Tongue (tissue), 2 donors: Measurements from ENCODE around the gene TPP1. TPM values are rescaled to one million over a fixed set of nuclear protein-coding genes. Genes with fewer than 3 reads are reported as not detected.
A peak's percentile ranks its signal among the peaks of the same experiment; 100 is the strongest.

Experiments
- DNase-seq: peaks from one replicate; pipeline ENCODE4 v3.0.0-alpha.2; 2015
- total RNA-seq: library from RNA; depleted of rRNA; stranded (reverse); fragments of >200 nt; gene quantifications from one replicate; pipeline ENCODE4 v1.2.3, GENCODE V29; 2014

Gene TPP1
- total RNA-seq = 59.9 TPM

- DNase-seq = peak; percentile 98
Observed at GRCh38 chr11:6619004-6619745, at the start of gene TPP1. Gene TPP1 (minus strand): TSS chr11:6619422. CDS start chr11:6619400, 22 bp downstream.

- DNase-seq = peak; percentile 20
Observed at GRCh38 chr11:6667733-6668374, 48.6 kb upstream of the TPP1 start.

DNA sequence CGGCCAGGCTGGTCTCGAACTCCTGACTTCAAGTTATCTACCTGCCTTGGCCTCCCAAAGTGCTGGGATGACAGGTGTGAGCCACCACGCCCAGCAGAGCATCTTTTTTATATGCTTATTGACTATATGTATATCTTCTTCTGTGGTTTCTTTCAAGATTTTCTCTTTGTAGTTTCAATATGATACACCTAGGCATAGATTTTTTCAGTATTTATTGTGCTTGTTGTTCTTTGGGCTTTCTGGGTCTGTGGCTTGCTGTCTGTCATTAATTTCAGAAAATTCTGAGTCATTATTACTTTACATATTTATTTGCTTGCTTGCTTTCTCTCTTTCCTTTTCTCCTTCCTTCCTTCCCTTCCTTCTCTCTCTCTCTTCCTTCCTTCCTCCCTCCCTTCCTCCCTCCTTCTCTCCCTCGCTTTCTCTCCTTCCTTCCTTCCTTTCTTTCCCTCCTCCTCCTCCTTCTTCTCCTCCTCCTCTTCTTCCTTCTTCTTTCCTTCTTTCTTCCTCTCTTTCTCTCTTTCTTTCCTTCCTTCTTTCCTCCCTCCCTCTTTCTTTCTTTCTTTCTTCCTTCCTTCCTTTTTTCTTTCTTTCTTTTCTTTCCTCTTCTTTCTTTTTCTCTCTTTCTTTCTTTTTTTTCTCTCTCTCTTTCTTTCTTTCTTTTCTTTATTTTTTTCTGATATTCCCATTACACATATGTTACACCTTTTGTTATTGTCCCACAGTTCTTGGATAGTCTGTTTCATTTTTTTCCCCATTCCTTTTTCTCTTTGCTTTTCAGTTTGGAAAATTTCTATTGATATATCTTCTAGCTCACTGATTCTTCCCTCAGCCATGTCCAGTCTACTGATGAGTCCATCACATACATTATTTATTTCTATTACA is 47.3 kb upstream of the TPP1 start:
- no peak for DNase-seq

DNA sequence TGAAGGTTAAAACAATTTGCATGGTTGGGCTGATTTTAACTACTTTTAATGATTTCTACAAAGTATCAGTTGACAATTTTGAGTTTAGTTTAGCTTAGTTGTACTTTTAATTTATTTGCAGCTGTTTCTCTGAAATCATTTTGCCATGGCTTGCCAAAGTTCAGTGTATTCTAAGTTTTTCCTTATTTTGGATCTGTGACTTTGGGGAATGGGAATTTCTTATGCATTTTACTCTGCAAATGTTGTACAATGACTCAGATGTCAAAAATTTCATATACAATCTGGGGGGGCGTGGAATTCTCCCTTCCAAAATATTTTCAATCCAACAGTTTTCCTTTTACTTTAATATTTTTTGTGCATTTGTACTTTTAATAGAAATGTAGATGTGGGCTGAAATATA is 45.3 kb upstream of the TPP1 start:
- DNase-seq = peak; percentile 54

DNA sequence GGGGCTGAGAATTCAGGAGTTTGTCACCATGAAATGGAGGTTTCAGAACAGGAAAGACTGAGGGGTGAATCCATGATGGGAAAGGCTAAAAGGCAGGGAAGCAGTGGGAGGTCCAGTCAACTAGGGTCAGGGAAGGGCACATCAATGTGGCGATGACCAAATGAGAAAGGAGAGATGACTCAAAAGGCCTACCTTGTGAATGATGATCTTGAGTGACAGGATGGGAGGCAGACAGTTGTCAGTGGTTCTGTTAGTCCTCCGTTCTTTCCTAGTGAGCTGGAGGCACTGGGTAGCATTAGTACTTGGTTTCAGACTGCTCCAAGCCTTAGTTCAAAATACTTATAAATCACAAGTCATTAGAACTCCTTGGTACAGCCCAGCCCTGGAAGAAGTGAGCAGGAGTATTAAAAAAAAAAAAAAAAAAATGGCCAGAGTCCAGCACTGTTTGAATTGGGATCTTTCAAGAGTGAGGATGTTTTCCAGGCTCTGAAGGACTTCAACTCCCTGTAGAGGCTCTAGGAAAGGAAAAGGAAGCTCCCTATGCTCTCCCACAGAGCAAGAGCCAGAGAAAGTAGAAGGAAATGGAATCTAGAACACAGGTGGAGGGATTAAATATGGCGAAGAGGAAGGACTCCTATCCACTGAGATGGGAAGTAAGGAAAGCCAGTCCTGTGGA is 44.7 kb upstream of the TPP1 start:
- peak; percentile 50 for DNase-seq

GRCh38 chr11:6660712-6661111 is 41.5 kb upstream of the TPP1 start:
- DNase-seq = no peak

GRCh38 chr11:6658647-6659046 is 39.4 kb upstream of the TPP1 start:
- no peak for DNase-seq

DNA sequence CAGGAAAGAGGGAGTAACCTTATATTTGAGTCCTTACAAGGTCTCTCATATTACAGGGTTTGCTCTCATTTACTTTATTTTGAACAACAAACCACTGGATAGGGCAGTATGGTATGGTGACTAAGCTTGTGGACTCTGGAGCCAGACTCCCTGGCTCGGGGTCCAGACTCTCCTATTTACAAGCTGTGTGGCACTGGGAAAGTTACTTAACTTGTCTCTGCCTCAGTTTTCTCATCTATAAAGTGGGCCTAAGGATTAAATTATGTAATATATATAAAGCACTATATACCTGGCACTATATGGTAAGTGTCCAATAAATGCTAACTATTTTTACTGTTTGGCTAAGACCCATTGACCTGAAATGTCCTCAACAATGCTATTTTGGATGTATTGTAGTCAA is 38.1 kb upstream of the TPP1 start:
- no peak for DNase-seq

- DNase-seq = peak; percentile 19
Observed at GRCh38 chr11:6656936-6657335, 37.7 kb upstream of the TPP1 start.

- no peak for DNase-seq
Observed at GRCh38 chr11:6656584-6656915, 37.3 kb upstream of the TPP1 start.

DNA sequence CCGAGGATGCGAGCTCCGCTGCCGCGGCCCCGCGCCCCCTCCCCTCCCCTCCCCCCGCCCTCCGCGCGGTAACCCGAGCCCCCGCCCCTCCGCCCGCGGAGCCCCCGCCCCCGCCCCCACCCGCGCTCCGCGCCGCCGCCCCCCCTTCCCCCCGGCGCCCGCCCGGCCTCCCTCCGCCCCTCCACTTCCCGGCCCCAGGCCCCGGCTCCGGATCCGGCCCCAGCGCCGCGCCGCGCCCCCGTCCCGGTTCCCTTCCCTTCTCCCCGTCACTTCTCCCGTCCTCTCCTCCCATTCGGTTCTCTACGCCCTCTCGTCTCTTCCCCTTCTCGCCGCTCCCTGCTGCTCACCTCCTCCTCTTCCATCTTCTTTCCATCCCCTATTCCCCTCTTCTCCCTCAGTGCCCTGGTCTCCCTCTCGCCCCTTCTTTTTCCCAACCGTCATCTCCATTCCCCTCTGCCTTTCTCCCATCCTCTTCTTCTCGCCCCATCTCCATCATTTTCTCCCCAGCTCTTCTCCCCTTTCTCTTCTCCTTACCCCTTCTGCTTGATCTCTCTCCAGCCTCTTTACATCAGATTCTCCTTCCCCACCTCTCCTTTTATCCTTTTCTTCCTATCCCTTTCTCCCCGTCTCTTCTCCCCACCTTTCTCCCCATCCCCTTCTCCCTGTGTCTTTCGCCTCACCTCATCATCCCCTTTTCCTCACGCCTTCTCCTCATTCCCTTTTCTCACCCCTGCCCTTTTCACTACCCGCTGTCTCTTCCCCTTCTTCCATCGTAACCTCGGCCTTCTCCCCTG is 36.8 kb upstream of the TPP1 start, which contains the start of gene DCHS1:
Gene DCHS1 (minus strand): TSS at position 20 of the 794 bp plus-strand sequence. CDS start 14,196 bp downstream, outside the sequence.
- DNase-seq = peak; percentile 74

- peak; percentile 48 for DNase-seq
Observed at GRCh38 chr11:6655020-6655789, 36.0 kb upstream of the TPP1 start.

DNA sequence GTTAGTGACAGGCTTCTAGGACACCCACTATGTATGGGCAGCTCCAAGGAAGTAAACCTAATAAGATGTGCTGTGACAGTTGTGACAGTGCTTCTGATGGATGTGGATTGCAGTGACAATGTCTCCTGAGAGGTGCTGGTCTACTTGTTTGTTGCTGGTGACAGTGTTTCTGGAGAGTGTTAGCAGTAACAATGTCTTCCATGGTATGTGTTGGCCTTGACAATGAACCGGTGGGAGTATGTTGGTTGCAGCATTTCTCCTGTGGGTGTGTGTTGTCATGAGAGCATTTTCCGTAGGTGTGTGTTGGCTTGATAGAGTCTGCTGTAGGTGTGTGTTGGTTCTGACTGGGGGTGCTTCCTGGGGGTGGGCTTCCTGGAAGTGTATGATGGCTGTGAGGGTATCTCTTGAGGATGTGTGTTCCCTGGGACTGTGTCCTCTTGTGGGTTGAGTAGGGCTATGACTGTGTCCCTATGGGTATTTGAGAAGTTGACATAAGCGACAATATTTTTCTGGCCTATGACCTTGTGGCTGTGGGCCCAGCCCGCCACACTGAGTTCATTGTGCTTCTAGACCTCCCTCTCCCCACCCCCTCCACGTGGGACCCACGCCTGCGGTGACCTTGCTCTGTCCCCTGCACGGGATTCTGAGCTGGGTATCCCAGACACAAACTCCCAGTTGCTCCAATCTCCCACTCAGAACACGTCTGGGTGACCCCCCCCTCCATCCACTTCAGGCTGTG is 35.2 kb upstream of the TPP1 start:
- DNase-seq = no peak

- no peak for DNase-seq
Observed at GRCh38 chr11:6653656-6654055, 34.4 kb upstream of the TPP1 start.

DNA sequence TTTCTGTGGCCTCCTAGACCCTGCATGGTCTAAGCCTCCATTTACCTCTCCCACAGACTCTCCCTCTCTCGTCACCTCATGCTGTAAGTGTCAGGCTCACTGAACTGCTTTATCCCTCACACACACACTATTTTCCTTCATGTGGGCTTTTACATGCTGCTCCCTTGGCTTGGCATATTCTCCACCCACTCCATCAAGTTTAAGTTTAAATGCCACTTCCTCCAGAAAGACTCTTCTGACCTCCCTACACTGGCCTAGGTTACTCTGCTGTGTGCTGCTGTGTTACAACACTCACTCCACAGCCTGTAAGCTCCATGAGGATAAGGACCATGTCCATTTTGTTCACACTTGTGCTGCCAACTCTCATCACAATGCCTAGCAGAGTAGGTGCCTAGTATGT is 33.9 kb upstream of the TPP1 start:
- DNase-seq = no peak

DNA sequence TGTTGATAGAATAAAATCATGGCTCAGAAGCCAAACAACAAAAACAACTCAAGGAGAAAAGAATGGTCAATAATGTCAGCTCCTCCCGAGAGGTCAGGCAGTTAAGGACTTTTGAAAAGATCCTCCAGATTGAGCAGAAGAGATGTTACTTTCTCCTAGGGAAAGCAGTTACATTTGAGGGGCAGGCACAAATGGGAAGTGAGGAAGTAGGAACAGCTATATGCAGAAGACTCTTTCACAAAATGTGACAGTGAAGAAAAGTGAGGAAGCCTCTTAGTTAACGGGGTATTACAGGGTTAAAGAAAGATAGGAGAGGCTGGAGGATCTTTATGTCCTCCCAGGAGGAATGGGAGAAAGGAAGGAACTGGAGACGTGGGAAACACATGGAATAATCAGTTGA is 33.0 kb upstream of the TPP1 start:
- no peak for DNase-seq

DNA sequence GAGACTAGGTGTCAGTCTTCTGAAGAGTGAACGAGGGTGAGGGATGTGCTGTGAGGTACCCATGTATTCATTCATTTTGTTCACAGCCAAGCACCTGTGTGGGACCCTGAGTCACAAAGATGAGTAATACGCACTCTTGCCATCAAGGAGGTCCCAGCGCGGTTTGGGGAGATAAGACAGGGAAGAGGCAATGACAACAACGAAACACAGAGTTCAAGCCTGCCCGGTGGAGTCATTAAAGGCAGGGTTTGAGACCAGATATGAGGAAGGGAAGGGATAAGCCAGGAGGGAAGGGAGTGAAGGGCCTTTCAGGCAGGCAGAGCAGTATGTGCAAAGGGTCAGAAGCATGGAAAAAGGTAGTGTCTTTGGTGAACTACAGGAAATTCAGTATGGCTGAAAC is 31.8 kb upstream of the TPP1 start:
- no peak for DNase-seq

- DNase-seq = no peak
Observed at GRCh38 chr11:6650104-6650503, 30.9 kb upstream of the TPP1 start.

- no peak for DNase-seq
Observed at GRCh38 chr11:6648501-6648900, 29.3 kb upstream of the TPP1 start.

GRCh38 chr11:6647836-6648235 is 28.6 kb upstream of the TPP1 start:
- no peak for DNase-seq
